Keratinocyte (primary cell): ENCODE results near the gene PDE11A. TPM values are rescaled to one million over a fixed set of nuclear protein-coding genes. Genes with fewer than 3 reads are reported as not detected.

ENCODE experiments used
- DNase-seq: peaks from one replicate; pipeline ENCODE4 v3.0.0-alpha.2; 2011; ENCODE audit warnings: low read depth, missing footprints, low spot score
- FAIRE-seq: peaks from 2 replicates; lab custom pipeline; 2011; peaks lifted over from hg19 to GRCh38; lab: Jason Lieb, UNC
- H2AFZ ChIP-seq: 2 replicates; pipeline ENCODE4 v1.6.0; 2012; ENCODE audit warnings: low read length, control low read depth, inconsistent platforms; ENCODE audit not compliant: control insufficient read depth
- H3K27ac ChIP-seq: 2 replicates; pipeline ENCODE4 v1.5.1; 2011; ENCODE audit warnings: low read length; ENCODE audit not compliant: control insufficient read depth, insufficient read depth
- H3K27me3 ChIP-seq: 3 replicates; pipeline ENCODE4 v1.6.0; 2011; ENCODE audit warnings: low read length; ENCODE audit not compliant: control insufficient read depth, insufficient read depth; ENCODE audit errors: extremely low read depth
- H3K36me3 ChIP-seq, 2 experiments: 2 replicates in 1 of 2; 3 replicates in 1 of 2; pipeline ENCODE4 v1.5.1; 2011; ENCODE audit warnings: low read length in 2 of 2, mild to moderate bottlenecking in 1 of 2; ENCODE audit not compliant: control insufficient read depth in 2 of 2, insufficient read depth in 2 of 2; ENCODE audit errors: extremely low read depth in 1 of 2
- H3K4me1 ChIP-seq: 3 replicates; pipeline ENCODE4 v1.5.1; 2011; ENCODE audit warnings: low read length; ENCODE audit not compliant: control insufficient read depth, insufficient read depth; ENCODE audit errors: extremely low read depth
- H3K4me2 ChIP-seq: 3 replicates; pipeline ENCODE4 v1.6.0; 2011; ENCODE audit warnings: low read depth, low read length; ENCODE audit not compliant: control insufficient read depth, insufficient read depth; ENCODE audit errors: extremely low read depth
- H3K4me3 ChIP-seq, 3 experiments: fragments of 200-600 bp in 1 of 3; sonication (generic) in 1 of 3; 2 replicates in 2 of 3; 3 replicates in 1 of 3; pipeline ENCODE4 v1.5.1; 2011 to 2016; ENCODE audit warnings: low read length in 3 of 3, mild to moderate bottlenecking in 3 of 3, control low read depth in 2 of 3, inconsistent platforms in 1 of 3, low read depth in 1 of 3, mixed read lengths in 1 of 3, mixed run types in 1 of 3, moderate library complexity in 1 of 3; ENCODE audit not compliant: control insufficient read depth in 2 of 3, insufficient read depth in 2 of 3; ENCODE audit errors: extremely low read depth in 1 of 3
- H3K79me2 ChIP-seq: 2 replicates; pipeline ENCODE4 v1.6.0; 2012; ENCODE audit warnings: low read length; ENCODE audit not compliant: control insufficient read depth, insufficient read depth
- H3K9ac ChIP-seq: 3 replicates; pipeline ENCODE4 v1.6.0; 2011; ENCODE audit warnings: low read length; ENCODE audit not compliant: control insufficient read depth, insufficient read depth; ENCODE audit errors: extremely low read depth
- H3K9me1 ChIP-seq: 3 replicates; pipeline ENCODE4 v1.6.0; 2011; ENCODE audit warnings: low read length; ENCODE audit not compliant: control insufficient read depth, insufficient read depth; ENCODE audit errors: extremely low read depth
- H3K9me3 ChIP-seq: 2 replicates; pipeline ENCODE4 v1.5.1; 2012; ENCODE audit warnings: low read depth, low read length; ENCODE audit not compliant: control insufficient read depth
- H4K20me1 ChIP-seq: 3 replicates; pipeline ENCODE4 v1.6.0; 2011; ENCODE audit warnings: low read length; ENCODE audit not compliant: control insufficient read depth, insufficient read depth; ENCODE audit errors: extremely low read depth
- EZH2 ChIP-seq: IDR thresholded peaks from one replicate; pipeline ENCODE4 v1.6.1; 2012; ENCODE audit warnings: inconsistent platforms, mild to moderate bottlenecking, low read length, moderate library complexity
- dilution Hi-C: fragments of 300-500 bp; cut with MboI; formaldehyde crosslinking; loops from one replicate; pipeline ENCODE4 v1.7.0; 2020; ENCODE audit warnings: low sequenced_read_pairs; ENCODE audit not compliant: extremely low pct_ligation_motif_present
- polyA plus RNA-seq, 5 experiments: library from polyadenylated mRNA; depleted of rRNA in 3 of 5; stranded (reverse) in 3 of 5; stranded (forward) in 1 of 5; unstranded in 1 of 5; fragments of >200 nt; gene quantifications; 1 replicate in 1 of 5; 2 replicates in 3 of 5; 3 replicates in 1 of 5; pipeline versions ENCODE4 v1.2.1 to v1.2.3, GENCODE V29; 2011 to 2012; ENCODE audit warnings: missing spikeins in 2 of 5, low read depth in 1 of 5, low replicate concordance in 1 of 5
- TF ChIP-seq, protein P1 (sequence below), 3 experiments: IDR thresholded peaks in 1 of 3; conservative IDR thresholded peaks in 1 of 3; optimal IDR thresholded peaks in 1 of 3; 2 replicates in 2 of 3; 3 replicates in 1 of 3; pipeline versions ENCODE3 to v1.5.1; 2011; ENCODE audit warnings: low read length in 3 of 3, mild to moderate bottlenecking in 3 of 3, moderate library complexity in 2 of 3, control low read depth in 1 of 3, inconsistent platforms in 1 of 3; ENCODE audit not compliant: insufficient read depth in 2 of 3; ENCODE audit errors: extremely low read depth in 1 of 3

PDE11A gene
- polyA plus RNA-seq, 1 donor (not counting 4 experiments of a cell fraction or from before 2014, with no cell fraction given): 0.01 TPM

DNA sequence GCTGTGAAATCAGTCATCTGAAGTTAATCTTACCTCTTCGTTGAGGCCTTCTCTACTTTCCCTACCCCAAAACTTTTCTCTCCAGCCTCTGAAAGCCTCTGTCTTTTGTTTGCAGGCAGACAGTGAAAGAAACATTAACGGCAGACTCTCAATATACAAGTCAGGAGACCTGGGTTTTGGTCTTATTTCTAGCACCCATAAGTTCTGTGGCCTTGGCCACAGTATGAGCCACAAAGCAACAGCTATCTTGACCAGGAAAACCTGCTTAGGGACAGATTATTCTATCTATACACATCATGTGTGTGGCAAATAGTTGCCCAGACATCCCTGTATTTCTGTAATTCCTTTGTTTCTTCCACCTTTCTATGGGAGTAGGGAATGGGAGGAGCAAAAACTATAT, 361.7 kb downstream of the PDE11A start:
- Histone ChIP-seq H3K79me2 (no peaks in the 10 kb centered on the region), H3K4me3 (no peak overlapping the region), H3K9me3 (no peaks in the 10 kb centered on the region), H3K9me1 (no peaks in the 10 kb centered on the region), H3K36me3 (no peaks in the 10 kb centered on the region), H3K4me1 (no peaks in the 10 kb centered on the region), H4K20me1 (no peaks in the 10 kb centered on the region), H2AFZ (no peak overlapping the region), H3K27me3 (peaks cover 10% of the 10 kb centered on the region), H3K27ac (no peak overlapping the region), H3K4me2 (no peak overlapping the region), H3K9ac (no peak overlapping the region)
- FAIRE-seq (no peak), DNase-seq (no peak)
- dilution Hi-C loops: no loop called here
- no peak for TF ChIP-seq EZH2
- TF ChIP-seq, protein P1, sequence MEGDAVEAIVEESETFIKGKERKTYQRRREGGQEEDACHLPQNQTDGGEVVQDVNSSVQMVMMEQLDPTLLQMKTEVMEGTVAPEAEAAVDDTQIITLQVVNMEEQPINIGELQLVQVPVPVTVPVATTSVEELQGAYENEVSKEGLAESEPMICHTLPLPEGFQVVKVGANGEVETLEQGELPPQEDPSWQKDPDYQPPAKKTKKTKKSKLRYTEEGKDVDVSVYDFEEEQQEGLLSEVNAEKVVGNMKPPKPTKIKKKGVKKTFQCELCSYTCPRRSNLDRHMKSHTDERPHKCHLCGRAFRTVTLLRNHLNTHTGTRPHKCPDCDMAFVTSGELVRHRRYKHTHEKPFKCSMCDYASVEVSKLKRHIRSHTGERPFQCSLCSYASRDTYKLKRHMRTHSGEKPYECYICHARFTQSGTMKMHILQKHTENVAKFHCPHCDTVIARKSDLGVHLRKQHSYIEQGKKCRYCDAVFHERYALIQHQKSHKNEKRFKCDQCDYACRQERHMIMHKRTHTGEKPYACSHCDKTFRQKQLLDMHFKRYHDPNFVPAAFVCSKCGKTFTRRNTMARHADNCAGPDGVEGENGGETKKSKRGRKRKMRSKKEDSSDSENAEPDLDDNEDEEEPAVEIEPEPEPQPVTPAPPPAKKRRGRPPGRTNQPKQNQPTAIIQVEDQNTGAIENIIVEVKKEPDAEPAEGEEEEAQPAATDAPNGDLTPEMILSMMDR (optimal IDR thresholded peaks at IDR 0.05 in 1 of 3, IDR thresholded peaks at IDR 0.05 in 1 of 3, conservative IDR thresholded peaks at IDR 0.05 in 1 of 3; ENCODE audit: extremely low read depth in 1 of 3, insufficient read depth in 2 of 3, low read length in 3 of 3): no peak

DNA sequence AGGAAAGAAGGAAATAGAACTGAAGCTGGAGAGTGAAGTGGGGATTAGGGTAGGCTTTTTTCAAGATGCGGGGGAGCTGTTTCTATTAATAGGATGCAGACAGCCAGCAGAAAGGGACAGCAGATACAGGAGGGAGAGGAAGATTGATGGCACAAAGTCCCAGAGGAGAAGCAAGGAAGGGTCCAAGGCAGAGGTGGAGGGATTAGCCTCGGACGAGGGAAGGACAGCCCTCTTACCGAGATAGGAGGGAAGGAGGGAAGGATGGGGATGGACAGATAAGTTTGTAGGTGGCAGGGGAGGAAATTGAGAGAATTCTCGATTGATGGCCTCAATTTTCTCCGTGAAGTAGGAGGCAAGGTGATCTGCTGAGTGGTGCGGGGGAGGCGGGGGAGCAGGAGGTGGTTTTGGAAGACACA, 362.6 kb downstream of the PDE11A start:
- Histone ChIP-seq H3K4me3 (no peak overlapping the region), H3K9me3 (no peaks in the 10 kb centered on the region), H3K4me1 (no peaks in the 10 kb centered on the region), H4K20me1 (no peaks in the 10 kb centered on the region), H2AFZ (no peak overlapping the region), H3K27me3 (peaks cover 10% of the 10 kb centered on the region), H3K9me1 (no peaks in the 10 kb centered on the region), H3K36me3 (no peaks in the 10 kb centered on the region), H3K9ac (no peak overlapping the region), H3K4me2 (no peak overlapping the region), H3K79me2 (no peaks in the 10 kb centered on the region), H3K27ac (no peak overlapping the region)
- no peak for TF ChIP-seq EZH2
- FAIRE-seq (no peak), DNase-seq (no peak)
- dilution Hi-C loops: no loop called here
